HCT116 (cell line): ENCODE results near the gene SIN3B.

Source experiments
- CTCF ChIP-seq, 3 experiments: fragments of 200-600 bp in 1 of 3; sonication (generic) in 1 of 3; IDR thresholded peaks in 2 of 3; conservative IDR thresholded peaks in 1 of 3; 2 replicates each; pipeline ENCODE4 v1.5.1; 2012 to 2017; ENCODE audit warnings: low read depth in 2 of 3, low read length in 2 of 3, antibody characterized with exemption in 1 of 3, borderline replicate concordance in 1 of 3, control low read depth in 1 of 3, mild to moderate bottlenecking in 1 of 3, mixed read lengths in 1 of 3, mixed run types in 1 of 3, moderate library complexity in 1 of 3; ENCODE audit not compliant: insufficient read depth in 1 of 3
- EGR1 ChIP-seq: IDR thresholded peaks from 2 replicates; pipeline ENCODE4 v1.6.1; 2012; ENCODE audit warnings: low read depth
- EZH2 ChIP-seq: fragments of 200-600 bp; sonication (generic); IDR thresholded peaks from 2 replicates; pipeline ENCODE4 v1.6.1; 2017; ENCODE audit warnings: antibody characterized with exemption, mixed run types
- EZH2phosphoT487 ChIP-seq: fragments of 200-600 bp; IDR thresholded peaks from 2 replicates; pipeline ENCODE4 v1.6.1; 2018; ENCODE audit warnings: antibody characterized with exemption, borderline replicate concordance
- POLR2A ChIP-seq: IDR thresholded peaks from 2 replicates; pipeline ENCODE4 v1.7.0; 2011; ENCODE audit warnings: borderline replicate concordance; ENCODE audit not compliant: insufficient read depth, insufficient read length; ENCODE audit errors: extremely low read depth
- POLR2AphosphoS5 ChIP-seq: IDR thresholded peaks from 2 replicates; pipeline ENCODE4 v1.6.1; 2011; ENCODE audit warnings: mild to moderate bottlenecking, low read depth, low read length, moderate library complexity
- REST ChIP-seq: IDR thresholded peaks from 2 replicates; pipeline ENCODE4 v1.6.1; 2012; ENCODE audit warnings: low read depth
- YY1 ChIP-seq: IDR thresholded peaks from 2 replicates; pipeline ENCODE4 v1.6.1; 2011; ENCODE audit warnings: low read length, low read depth, moderate library complexity, mild to moderate bottlenecking; ENCODE audit not compliant: insufficient replicate concordance; ENCODE audit errors: extremely low read depth

GRCh38 chr19:16847430-16847829, 18.2 kb downstream of the SIN3B start:
- TF ChIP-seq REST (no peak), EZH2 (no peak), EZH2phosphoT487 (no peak), EGR1 (no peak), POLR2A (no peak), CTCF (IDR thresholded peaks at IDR 0.05 in 2 of 3, conservative IDR thresholded peaks at IDR 0.05 in 1 of 3; ENCODE audit: borderline replicate concordance in 1 of 3, insufficient read depth in 1 of 3, low read depth in 2 of 3, low read length in 2 of 3) (no peak), POLR2AphosphoS5 (no peak), YY1 (no peak)
